Right lung (tissue), 5 donors: ENCODE data around the gene SEMA6A. TPM values are rescaled to one million over a fixed set of nuclear protein-coding genes. Genes with fewer than 3 reads are reported as not detected.
A peak's percentile ranks its signal among the peaks of the same experiment; 100 is the strongest.
"Not testable (repeated sequence)": the region's sequence is repeated elsewhere in the genome, so short reads cannot be mapped to it uniquely, and the experiment has no call there.

ENCODE experiments used
- DNase-seq, 2 donors: peaks; one replicate each; pipeline ENCODE4 v3.0.0-alpha.2; 2013
- polyA plus RNA-seq, 5 donors: library from polyadenylated mRNA; unstranded; fragments of 120-200 nt; gene quantifications; one replicate each; pipeline versions ENCODE4 v1.2.1 to v1.2.3, GENCODE V29; 2013; ENCODE audit warnings: inconsistent platforms in 1 of 5, low replicate concordance in 1 of 5; ENCODE audit not compliant: insufficient read length in 5 of 5, insufficient read depth in 1 of 5

The SEMA6A gene
- polyA plus RNA-seq, 5 donors, result 31.1 to 39.8 (median 36.7) TPM

DNA sequence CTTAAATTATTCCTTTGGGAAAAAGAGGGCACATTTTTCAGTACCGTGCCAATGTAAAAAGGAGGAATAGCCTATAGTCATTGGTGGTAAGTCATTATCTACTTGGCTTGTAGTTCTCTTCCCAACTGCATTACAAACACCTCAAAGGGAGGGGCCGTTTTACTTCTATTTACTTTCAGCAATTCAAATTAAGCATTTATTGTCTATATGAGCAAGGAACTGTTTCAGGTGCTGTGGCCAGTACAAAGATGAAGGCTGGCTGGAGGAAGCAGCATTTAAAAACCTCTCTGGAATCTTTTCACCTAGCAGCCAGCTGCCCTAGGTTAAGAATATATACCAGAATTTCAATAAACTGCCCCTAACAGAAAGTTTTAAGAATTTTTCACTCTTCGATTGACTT is 48.9 kb downstream of the SEMA6A start:
- no peak for DNase-seq

DNA sequence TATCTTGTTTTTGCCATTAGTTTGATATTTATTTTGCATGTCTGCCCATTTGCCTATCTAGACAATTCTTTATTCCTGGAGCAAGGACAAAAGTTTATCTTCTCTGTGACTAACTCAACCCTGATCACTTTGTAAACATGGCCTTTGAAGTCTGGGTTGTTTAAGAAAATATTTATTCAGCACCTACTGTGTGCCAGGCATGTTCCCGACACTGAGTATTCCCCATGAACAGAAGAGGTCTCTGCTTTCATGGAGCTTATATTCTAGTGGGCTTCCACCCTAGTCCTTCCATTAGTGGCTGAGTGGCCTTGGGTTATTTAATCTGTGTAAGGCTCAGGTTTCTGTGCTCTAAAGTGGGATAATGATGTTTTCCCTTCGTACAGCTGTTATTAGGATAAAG is 49.7 kb downstream of the SEMA6A start:
- no peak for DNase-seq

DNA sequence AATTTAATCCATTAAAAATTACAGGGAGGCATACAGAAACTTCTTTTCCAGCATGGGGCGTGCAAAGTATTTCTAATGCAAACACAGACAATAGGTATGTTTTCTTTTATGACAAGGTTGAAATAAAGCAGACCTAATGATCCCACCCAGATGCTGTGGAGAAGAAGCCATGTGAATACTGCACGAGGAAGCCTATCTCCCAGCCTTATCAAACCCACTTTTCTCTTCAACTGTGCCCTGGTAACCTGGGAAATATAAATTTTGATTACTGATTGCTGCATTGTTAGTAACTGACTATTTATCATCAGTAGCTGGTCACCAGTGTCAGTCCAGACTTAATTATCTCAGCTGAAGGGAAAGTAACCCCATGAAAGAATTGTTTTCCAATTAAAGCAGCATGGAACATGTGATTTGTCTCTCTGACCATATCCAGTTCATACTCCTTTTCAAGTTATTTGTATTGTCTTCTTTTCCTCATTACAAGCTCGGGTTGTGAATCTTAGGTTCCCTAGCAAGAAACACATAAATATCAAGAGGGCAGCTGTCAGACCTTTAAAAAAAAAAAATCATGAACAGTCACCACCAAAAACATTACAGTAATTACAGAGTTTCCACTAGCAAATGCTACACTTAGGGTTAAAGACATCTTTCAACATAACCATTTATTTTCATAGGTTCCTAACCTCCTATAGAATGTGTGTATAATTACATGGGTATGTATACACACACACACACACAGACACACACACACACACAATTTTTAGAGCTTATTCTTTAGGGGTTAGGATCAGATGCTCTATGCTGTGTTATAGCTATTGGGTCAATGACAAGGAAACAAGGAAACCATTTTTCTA is 50.3 kb downstream of the SEMA6A start:
- DNase-seq, result no peak

DNA sequence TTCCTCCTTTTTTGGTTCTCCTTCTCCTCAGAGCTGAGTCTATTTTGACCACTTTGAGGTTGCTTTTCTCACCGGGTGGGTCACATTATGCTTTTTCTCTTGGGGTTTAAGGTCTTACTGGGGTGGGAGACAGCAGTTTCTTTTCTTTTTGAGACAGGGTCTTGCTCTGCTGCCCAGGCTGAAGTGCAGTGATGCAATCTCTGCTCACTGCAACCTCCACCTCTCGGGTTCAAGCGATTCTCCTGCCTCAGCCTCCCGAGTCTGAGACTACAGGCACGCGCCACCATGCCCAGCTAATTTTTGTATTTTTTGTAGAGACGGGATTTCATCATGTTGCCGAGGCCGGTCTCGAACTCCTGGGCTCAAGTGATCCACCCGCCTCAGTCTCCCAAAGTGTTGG is 51.4 kb downstream of the SEMA6A start:
- not testable (repeated sequence) for DNase-seq

DNA sequence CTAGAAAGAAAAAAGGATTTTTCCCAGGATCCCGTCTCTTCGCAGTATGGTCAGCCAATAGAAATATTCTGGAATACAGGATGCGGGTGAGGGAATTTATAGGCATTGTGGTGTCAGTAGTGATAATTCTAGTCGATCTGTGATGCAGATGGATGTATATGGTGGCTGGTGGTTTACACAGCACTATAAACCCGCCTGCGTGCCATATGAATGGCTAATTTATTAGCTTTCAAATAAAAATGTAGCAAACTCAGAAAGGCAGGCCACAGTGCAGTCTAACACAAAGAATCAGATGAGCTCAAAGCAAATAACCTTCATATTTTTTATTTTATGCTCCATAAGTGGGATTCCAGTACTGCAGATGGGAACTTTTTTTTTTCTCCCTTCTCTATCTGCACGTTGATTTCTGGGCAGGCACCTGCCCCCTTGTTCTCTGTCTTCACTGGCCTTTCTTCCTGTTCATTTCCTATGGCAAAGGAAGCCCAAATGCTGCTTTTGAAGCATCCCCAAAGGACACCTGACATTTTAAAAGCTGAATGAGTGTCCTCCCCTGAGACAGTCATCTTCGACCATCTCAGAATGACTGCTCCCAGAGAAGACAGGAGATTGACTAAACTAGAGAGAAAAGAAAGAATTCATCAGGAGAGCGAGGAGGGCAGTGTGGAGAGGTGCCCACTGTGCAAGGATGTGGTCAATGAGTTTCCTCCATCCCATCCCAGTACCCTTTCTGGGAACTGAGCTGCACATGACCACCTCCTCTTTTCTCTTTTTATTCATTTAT is 52.1 kb downstream of the SEMA6A start:
- no peak for DNase-seq

DNA sequence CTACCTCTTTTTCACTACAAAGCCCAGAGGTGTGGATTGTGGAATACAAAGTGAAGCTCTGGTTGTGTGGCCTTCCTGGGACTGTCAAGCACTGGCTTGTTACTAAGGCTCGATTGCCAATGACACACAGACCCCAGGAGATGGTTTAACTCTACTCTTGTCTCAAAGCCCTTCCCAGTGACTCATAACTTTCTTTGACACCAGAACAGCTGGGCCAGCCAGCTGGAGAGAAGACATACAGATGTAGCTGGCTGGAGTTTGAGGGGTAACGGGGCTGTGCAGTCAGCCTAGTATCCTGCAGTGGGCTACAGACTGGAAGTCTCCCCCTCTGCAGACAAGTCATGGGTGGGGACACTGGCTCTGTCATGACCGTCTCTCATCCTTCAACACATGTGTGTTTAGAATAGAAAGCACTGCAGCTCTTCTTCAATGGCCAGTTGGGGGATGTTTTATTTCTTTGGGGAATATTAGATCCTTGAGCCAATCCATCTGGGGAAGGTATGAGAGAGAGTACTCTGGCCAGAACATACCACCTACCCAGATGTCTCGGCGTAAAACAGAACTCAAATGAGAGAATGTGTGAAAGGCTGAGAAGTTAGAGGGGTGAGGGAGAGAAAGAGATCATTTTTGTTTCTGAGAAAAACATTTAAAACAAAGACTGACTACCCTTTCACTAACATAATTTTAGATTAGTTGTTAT is 53.3 kb downstream of the SEMA6A start:
- no peak for DNase-seq

DNA sequence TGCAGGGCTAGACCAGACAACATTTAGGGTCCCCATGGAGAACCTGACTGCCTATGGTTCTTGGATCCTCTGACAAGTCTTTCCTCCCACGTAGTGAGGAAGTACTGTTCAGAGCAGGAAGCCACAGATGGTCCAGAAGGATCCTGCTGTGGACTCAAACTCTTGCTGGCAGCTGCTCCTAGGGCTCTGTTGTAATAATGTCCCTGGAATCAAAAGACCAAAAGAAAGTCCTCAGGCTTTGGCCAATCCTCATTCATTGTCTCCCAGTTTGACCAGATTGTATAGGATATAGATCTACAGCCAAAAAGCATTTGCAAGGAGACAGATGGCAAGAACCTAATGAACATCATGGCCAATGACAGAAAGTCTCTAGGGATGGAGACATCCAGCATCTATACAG is 53.9 kb downstream of the SEMA6A start:
- no peak for DNase-seq

DNA sequence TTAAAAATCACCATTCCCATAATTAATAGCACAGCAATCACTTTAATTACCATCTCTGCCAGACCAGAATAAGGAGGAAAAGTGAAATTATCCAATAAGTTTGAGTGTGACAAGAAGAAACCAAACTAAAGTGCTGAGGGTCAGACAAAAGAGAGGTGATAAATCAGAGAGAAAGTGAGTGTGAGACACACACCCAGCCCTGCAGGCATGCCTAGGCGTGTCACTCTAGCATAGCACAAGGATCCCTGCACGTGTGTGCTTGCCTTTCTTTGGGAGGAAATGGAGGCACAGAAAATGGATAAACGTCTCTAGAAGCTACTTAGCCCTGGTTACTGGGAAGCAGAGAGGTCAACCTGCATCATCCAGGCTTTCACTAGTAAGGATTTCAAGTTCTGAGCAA is 56.2 kb downstream of the SEMA6A start:
- no peak for DNase-seq

DNA sequence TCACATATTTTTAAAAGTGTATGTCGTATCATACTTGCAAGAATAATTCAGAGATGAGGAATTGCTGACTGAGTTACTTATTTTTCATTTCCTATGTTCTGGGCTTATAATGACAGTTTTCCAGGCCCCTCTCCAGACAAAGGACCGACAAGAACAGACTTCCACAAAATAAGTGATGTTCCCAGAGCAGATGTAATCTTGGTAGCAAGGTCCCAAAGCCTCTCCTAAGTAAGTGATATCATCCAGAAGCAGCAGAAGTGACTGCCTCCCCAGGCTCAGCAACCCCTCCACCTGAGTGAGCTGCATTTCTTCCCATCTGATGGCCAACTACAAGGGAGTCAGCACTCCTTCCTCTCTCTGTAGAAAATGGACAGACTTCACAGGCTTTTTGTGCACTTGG is 57.1 kb downstream of the SEMA6A start:
- DNase-seq, result no peak

DNA sequence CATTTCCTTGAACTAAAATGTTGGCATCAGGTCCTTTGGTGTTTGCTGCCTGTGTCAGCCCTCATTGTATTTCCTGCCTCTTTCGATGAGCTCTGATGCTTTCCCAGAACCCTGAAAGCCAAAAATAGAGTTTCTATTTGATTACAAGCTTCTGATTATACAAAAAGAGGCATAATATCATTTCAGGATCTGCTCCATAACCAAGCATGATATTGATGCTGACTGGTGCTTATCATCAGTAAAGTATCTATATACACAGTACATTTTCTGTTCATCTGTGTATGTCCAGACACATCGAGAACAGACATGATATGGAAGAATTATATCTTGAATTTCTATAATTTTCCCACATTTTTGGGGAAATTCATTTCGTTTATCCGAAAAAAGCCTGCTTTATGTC is 58.6 kb downstream of the SEMA6A start:
- DNase-seq, result no peak

DNA sequence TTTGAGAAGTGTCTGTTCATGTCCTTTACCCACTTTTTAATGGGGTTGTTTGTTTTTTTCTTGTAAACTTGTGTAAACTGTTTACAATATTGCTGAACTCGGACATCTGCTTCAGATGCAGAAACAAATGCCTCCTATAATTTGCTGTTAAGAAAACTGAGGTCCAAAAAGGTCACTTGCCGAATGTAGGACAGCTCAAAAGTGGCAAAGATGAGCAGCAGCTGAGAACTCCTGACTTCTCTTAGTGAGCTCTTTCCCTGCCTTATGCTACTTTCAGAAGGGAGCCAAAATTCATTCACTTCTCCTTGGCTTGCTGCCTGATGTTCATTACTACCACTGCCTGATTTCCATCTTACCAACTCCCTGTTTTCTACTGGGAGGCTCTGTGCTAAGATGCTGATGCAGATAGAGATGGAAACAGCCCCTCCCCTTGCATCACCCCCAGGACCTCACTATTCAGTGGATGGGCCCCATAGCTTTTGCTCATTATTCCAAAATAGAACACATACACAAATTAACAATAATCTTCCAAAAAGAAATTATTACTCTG is 60.1 kb downstream of the SEMA6A start:
- DNase-seq, result peak; percentile 51 to 55

DNA sequence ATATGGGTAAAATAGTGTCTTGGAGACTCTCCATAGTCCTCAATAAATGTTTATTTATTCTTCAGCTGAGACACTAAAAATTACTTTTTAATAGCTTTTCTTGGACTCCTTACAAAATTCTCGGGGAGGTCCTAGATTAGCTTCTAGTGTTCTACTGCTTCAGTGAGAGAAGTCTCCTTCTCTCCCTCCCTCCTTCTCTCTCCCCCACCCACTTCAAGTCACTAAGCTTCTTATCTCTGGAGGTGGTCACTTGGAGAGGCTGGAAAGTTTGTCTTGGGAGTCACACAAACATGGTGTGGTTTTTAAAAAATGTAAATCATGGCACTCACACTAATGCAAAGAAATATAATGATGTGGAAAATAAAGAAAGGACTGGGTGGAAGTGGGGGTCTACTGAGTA is 64.1 kb downstream of the SEMA6A start:
- DNase-seq, result no peak

DNA sequence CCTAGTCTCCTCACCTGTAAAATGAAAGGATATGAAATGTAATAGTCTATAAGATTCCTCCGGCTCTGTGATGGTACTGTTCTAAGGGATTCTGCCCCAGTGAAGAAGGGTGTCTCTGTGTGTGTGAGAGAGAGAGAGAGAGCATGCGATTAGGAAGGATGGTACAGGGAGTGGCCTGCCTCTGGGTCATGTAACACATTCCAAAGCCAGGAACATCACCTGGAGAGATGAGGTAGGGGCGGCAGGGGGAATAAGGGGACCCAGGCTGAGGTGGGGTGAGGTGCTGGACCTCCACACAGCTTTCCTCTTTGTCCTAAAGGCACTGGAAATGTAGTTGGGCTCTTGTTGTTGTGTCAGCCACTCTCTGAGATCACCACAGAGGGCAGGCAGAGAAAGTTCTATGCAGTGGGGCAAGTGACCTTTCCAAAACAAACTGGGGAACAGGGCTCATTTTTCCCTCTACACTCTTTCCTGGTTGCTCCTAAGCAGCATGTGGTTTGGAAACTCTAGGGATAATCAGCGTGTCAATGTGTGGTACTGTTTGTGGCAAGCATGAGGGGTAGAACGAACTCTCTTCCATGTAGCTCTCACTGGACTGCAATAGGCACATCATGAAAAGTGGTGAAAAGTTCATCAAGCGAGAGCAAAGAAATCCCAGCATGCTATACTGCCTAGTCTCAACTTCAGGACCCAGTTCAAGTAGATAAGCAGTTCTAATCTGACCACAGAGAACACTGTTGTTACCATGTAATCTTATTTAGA is 65.0 kb downstream of the SEMA6A start:
- no peak for DNase-seq

DNA sequence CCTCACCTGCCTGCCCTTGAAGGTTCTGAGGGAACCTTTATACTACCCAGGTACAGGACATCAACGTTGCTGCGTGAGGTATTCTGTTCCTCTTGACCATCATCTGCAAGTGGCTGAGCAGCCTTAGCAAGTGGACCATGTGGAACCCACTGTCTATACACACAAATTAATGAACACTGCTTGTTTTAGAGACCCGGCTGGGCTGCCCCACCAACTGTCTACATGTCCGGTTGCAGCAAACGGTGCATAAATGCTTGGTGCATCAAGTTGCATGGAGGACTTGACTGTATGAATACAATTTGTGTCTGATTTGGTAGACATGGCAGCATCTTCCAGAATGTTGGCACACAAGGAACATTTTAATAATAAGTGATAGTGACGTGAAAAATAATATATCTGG is 65.8 kb downstream of the SEMA6A start:
- DNase-seq, result no peak

DNA sequence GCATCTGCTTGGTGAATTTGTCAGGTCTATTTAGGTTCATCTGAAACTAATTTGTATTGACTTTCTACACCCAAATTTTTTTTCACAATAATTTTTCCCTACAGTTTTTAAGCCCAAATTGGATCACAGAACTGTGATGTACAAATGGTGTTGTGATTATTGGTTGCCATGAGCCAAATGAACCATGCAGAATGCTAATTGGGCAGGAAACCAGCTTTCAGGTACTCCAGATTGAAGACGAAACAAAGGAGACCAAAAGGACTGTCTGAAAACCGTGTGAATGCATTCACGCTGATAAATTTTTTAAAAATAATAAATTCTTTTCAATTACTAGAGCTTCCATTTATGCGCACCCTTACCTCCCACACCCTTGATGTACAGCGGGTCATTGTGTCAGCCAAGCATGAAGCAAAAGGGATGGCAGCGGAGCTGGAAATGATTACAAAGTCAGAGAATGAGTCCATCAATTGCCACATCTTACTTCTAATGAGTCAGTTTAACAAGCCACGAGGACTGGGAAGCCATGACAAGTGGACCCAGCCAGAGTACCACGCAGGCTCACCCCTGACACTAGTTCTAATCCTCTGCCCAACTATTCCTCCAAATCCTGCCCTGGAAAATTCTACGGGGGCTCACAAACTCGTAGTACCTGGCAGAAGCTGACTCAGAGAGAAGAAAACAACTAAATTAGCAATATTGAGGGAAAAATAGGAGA is 66.5 kb downstream of the SEMA6A start:
- no peak for DNase-seq

DNA sequence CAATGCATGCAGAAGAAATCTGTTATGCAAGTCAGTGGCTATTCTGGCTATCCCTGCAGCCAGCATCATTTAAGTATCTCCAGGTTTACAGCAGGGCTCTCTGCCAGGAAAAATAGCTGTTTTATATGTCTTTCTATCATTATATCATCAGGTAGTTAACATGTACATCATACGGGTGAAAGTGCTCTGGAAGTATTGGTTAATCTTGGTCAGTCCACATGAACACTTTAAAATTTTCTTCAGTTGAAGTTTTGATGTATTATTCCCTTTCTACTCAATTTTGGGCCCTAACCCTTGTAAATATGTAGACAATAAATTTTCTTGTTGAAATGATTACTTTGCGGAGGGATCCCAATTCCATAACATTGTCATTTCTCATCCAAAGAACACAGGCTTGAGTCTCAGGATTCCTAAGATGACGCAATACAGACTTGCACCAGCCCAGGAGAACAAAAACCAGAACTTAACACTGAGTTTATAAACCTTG is 67.5 kb downstream of the SEMA6A start:
- no peak for DNase-seq

DNA sequence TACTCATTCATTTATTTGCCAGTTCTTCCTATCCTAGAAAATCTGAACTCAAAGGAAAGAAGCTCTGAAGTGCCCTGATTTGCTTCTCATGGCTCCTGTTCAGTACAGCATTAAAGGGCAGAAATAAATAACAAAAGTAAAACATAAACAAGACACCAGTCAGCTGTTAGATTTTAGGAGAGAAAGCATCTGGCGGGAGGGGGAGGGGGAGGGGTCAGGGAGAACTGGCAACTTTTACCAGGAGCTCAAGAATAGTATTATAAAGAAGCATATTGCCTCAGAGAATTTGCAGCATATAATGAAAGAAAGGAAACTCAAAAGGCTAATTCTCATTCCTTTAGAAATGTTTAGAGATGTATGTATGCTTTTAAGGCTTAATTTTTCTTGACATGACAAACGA is 68.1 kb downstream of the SEMA6A start:
- DNase-seq, result peak; percentile 43

DNA sequence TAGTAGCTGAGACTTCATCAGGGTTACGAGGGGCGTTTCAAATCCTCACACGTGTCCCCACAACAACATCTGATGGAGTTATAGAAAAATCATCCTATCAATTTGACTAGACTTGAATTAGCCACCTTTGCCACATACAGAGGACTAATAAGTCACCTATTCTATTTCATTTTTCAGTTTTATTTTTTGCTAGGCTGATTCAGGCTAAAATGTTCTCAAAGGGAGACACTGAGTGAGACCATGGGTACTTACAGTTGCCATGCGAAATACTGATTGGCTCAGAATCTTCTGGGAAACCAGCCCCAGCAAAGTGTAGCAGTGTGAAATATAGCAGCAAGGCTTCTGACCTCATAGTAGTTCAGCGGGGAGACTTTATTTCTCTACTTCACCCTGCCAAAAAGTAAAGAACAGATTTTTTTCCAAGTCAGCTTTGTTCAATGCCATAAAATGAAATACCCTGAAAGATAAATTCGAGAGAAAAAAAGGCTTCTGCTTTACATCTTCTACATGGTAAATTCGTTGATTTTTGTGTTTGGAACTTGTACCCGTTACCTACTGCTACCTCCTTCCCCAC is 69.9 kb downstream of the SEMA6A start:
- no peak for DNase-seq

DNA sequence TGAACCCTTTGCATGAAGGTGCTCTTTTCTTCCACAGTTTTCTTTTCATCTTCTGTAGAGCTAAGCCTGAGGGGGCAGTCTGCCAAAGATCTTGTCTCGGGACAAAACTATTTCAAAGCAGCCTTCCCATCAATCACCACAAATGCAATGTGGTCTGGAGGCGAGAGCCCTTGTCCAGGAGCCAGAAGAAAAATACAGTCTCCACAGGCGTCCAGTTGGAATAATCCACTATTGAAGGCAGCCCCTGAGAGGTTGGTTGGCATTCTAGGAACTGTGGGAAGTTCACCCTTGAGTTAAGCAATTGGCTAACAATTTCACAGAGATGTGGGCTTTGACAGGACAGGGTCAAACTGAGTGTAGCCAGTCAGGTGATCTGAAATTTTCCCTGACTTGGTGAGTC is 72.0 kb downstream of the SEMA6A start:
- DNase-seq, result no peak

DNA sequence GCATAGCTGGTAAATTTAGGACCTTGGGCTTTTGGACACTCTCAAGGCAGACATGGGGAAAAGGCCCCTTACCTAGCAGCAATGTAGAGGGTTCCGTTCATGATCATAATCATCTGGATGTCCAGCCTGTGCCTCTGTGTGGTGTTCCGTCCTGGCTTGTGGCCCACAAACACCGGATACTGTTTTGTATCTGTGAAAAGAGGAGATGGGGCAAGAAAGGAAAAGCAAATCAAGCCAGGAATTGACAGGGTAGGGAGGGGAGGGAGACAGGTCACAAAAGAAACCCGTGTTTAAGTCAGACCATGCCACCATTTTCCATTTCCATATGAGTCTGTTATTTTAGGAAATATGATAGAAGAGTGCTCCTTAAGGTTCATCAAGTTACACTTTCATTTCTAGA is 72.5 kb downstream of the SEMA6A start:
- DNase-seq, result no peak
